HG02840 (cell line): Measurements from ENCODE around the gene RBSN.

Source experiments
- ATAC-seq: cut with Tn5 transposase; IDR thresholded peaks from one replicate; pipeline ENCODE4 v1.9.1; 2021; ENCODE audit warnings: mild to moderate bottlenecking, moderate library complexity, moderate number of reproducible peaks; ENCODE audit not compliant: unreplicated experiment, low FRiP score

RBSN gene

DNA sequence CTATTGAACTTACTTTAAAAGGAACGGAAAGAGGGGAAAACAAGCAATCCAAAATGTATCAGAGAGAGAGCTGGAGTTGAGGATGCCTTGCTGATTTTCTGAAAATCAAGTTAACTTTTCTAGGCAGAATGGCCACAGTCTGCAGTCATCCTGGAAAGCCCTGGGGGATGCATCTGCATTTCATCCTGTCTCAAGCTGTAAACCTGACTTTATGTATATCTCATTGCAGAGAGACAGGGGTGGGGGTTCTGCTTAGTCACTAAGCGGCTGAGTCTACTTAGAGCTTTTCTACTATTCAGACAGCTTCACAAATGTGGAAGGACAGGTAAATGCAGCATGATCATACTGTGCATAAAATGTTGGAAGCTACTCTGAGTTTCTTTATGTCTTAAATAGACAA, 75.2 kb downstream of the RBSN start:
- no peak for ATAC-seq

DNA sequence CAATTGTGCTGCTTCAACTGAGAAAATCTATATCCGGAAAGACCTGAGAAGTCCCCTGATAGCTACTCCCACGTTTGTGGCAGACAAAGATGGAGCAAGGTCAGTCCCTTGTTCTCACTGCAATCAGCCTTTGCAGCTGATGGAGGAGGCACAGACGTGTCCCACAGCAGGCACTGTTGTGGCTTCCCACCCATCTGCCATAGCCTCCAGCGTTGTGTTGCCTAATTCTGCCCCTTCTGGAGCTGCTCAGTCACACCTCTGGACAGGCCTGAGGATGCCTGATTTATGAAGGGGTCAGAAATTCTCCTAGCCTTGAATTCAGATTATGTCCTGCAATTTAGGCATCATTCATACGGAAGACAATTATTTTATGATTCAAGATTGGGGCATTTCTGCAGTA, 75.7 kb downstream of the RBSN start:
- no peak for ATAC-seq
